KMS-11 (cell line): Measurements from ENCODE around the gene PHACTR1.

Source experiments
- H2AFZ ChIP-seq: fragments of 200-600 bp; sonication (generic); 2 replicates; pipeline ENCODE4 v1.6.1; 2016; ENCODE audit warnings: antibody characterized with exemption, mixed run types, low read depth
- H3K27ac ChIP-seq: fragments of 200-600 bp; sonication (generic); 2 replicates; pipeline ENCODE4 v1.6.1; 2016; ENCODE audit warnings: mild to moderate bottlenecking, mixed run types
- H3K27me3 ChIP-seq: fragments of 200-600 bp; sonication (generic); 2 replicates; pipeline ENCODE4 v1.6.1; 2017; ENCODE audit warnings: mild to moderate bottlenecking, low read depth, mixed run types, moderate library complexity; ENCODE audit not compliant: insufficient read depth
- H3K36me3 ChIP-seq: fragments of 200-600 bp; sonication (generic); 2 replicates; pipeline ENCODE4 v1.6.1; 2017; ENCODE audit warnings: mild to moderate bottlenecking, mixed run types; ENCODE audit not compliant: insufficient read depth
- H3K4me1 ChIP-seq: fragments of 200-600 bp; sonication (generic); 2 replicates; pipeline ENCODE4 v1.6.1; 2016; ENCODE audit warnings: mild to moderate bottlenecking, low read depth, mixed run types; ENCODE audit not compliant: poor library complexity, severe bottlenecking
- H3K4me2 ChIP-seq: fragments of 200-600 bp; sonication (generic); 2 replicates; pipeline ENCODE4 v1.7.0; 2016; ENCODE audit warnings: mild to moderate bottlenecking, mixed run types
- H3K4me3 ChIP-seq: fragments of 200-600 bp; sonication (generic); IDR thresholded peaks from 2 replicates; pipeline ENCODE4 v1.6.1; 2017; ENCODE audit warnings: low read depth, low read length, mixed read lengths; ENCODE audit not compliant: insufficient read depth
- H3K79me2 ChIP-seq: fragments of 200-600 bp; sonication (generic); 2 replicates; pipeline ENCODE4 v1.6.1; 2016; ENCODE audit warnings: low read depth, mixed run types; ENCODE audit not compliant: insufficient read depth
- H3K9ac ChIP-seq: fragments of 200-600 bp; sonication (generic); 2 replicates; pipeline ENCODE4 v1.6.1; 2016; ENCODE audit warnings: mild to moderate bottlenecking, mixed run types
- H4K20me1 ChIP-seq: fragments of 200-600 bp; sonication (generic); 2 replicates; pipeline ENCODE4 v1.6.1; 2016; ENCODE audit warnings: mild to moderate bottlenecking, mixed run types; ENCODE audit not compliant: insufficient read depth
- CTCF ChIP-seq: fragments of 200-600 bp; sonication (generic); conservative IDR thresholded peaks from 2 replicates; pipeline ENCODE4 v1.6.1; 2017; ENCODE audit warnings: low read depth, mild to moderate bottlenecking, antibody characterized with exemption, low read length, moderate library complexity, mixed read lengths

PHACTR1 gene

GRCh38 chr6:13198168-13198567 lies 481.6 kb downstream of the PHACTR1 start:
- no peak overlapping the region for H3K4me3 ChIP-seq
- H3K4me2 ChIP-seq = no peak overlapping the region
- H3K9ac ChIP-seq = no peak overlapping the region
- no peak overlapping the region for H3K27ac ChIP-seq
- no peaks in the 10 kb centered on the region for H3K79me2 ChIP-seq
- H3K27me3 ChIP-seq = no peaks in the 10 kb centered on the region
- no peak for TF ChIP-seq CTCF
- no peak overlapping the region for H2AFZ ChIP-seq
- peaks cover 11% of the 10 kb centered on the region for H3K4me1 ChIP-seq
- no peaks in the 10 kb centered on the region for H4K20me1 ChIP-seq
- no peaks in the 10 kb centered on the region for H3K36me3 ChIP-seq

- no peaks in the 10 kb centered on the region for H3K36me3 ChIP-seq
Observed at GRCh38 chr6:13201336-13201735, 484.8 kb downstream of the PHACTR1 start.

GRCh38 chr6:13203145-13203544 lies 486.6 kb downstream of the PHACTR1 start:
- Histone ChIP-seq H3K27ac (no peak overlapping the region), H3K4me3 (no peak overlapping the region), H3K4me1 (no peaks in the 10 kb centered on the region), H4K20me1 (no peaks in the 10 kb centered on the region), H3K9ac (no peak overlapping the region), H2AFZ (no peak overlapping the region), H3K36me3 (no peaks in the 10 kb centered on the region), H3K27me3 (no peaks in the 10 kb centered on the region), H3K4me2 (no peak overlapping the region), H3K79me2 (no peaks in the 10 kb centered on the region)
- TF ChIP-seq CTCF = no peak

More at GRCh38 chr6:13201336-13201735, 484.8 kb downstream of the PHACTR1 start:
- Histone ChIP-seq H3K27ac (no peak overlapping the region), H3K79me2 (no peaks in the 10 kb centered on the region), H3K9ac (no peak overlapping the region), H4K20me1 (no peaks in the 10 kb centered on the region), H3K4me3 (no peak overlapping the region), H3K4me2 (no peak overlapping the region), H3K27me3 (no peaks in the 10 kb centered on the region), H2AFZ (no peak overlapping the region), H3K4me1 (no peaks in the 10 kb centered on the region)
- TF ChIP-seq CTCF = no peak

- Histone ChIP-seq H3K4me2 (no peak overlapping the region), H2AFZ (no peak overlapping the region), H3K27me3 (no peaks in the 10 kb centered on the region)
Observed at GRCh38 chr6:13205106-13205505, 488.5 kb downstream of the PHACTR1 start.

More at GRCh38 chr6:13205106-13205505, 488.5 kb downstream of the PHACTR1 start:
- Histone ChIP-seq H3K4me1 (no peaks in the 10 kb centered on the region), H3K4me3 (no peak overlapping the region), H3K27ac (no peak overlapping the region), H3K79me2 (no peaks in the 10 kb centered on the region), H3K9ac (no peak overlapping the region), H4K20me1 (no peaks in the 10 kb centered on the region), H3K36me3 (no peaks in the 10 kb centered on the region)
- TF ChIP-seq CTCF = no peak
